ENCODE results near the gene HLA-DOB.

HLA-DOB gene

DNA sequence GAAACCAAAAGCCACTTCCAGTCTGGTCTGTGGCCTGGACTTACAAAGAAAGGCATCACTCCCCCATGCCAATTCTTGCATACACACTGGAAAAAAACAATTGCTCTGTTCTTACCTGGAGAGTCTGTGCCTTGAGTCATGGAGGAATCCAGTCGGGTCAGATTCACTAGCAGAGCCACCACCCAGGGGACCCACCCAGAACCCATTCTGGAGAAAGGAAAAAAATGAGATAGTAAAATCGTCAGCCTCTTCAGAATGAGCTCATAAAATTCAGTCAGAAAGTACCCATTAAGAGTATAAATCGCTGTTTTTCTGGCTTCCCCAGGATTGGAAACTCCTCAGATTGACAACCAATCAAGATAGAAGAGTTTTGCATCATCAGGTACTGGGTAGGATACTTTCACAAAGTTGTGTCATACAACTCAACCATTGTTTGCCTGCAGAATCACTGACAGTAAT lies at the start of gene HLA-DOB:
HLA-DOB (minus strand) TSS at position 257 of the 459 bp plus-strand sequence; CDS start at position 206, 51 bp downstream.
- TF ChIP-seq, protein P1, sequence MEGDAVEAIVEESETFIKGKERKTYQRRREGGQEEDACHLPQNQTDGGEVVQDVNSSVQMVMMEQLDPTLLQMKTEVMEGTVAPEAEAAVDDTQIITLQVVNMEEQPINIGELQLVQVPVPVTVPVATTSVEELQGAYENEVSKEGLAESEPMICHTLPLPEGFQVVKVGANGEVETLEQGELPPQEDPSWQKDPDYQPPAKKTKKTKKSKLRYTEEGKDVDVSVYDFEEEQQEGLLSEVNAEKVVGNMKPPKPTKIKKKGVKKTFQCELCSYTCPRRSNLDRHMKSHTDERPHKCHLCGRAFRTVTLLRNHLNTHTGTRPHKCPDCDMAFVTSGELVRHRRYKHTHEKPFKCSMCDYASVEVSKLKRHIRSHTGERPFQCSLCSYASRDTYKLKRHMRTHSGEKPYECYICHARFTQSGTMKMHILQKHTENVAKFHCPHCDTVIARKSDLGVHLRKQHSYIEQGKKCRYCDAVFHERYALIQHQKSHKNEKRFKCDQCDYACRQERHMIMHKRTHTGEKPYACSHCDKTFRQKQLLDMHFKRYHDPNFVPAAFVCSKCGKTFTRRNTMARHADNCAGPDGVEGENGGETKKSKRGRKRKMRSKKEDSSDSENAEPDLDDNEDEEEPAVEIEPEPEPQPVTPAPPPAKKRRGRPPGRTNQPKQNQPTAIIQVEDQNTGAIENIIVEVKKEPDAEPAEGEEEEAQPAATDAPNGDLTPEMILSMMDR (conservative IDR thresholded peaks at IDR 0.05; ENCODE audit: low read depth, low read length) = no peak
- peak; percentile 64 for DNase-seq (ENCODE audit: low read depth)
- H3K4me3 ChIP-seq (ENCODE audit: low read depth, low read length) = no peak within 1 kb of the TSS

DNA sequence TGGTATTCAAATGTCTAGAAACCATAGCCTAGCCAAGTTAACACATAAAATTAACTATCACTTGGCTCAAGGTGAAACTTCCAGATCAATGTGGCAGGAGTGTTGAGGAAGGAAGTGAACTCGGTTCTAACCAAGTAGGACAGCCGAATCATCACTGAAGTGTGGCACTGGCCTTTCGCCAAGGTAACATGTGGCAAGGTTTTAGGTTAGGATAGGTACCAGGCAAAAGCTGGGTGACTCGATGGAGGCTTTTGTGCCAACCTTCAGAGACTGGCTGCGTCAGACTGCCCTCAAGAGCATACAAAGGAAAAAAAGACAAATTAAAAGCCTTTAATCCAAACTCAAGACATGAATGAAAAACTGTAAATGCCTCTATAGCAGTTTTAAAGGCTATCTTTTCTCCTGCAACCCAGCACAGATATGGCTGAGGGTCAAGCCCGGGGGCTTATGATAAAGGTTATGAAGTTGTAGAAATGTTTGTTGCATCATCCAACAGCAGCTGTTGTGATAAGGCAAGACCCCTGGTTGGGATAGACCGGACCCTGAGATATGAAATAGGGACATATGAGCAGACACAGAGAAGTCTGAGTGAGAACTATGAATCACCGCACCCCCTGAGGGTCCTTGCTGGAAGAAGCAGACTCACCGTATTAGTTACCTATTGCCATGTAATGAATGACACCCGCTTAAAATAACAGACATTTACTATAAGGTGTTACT lies 49.1 kb upstream of the HLA-DOB start:
- no peak for DNase-seq (ENCODE audit: low read depth)
- TF ChIP-seq, protein P1 (conservative IDR thresholded peaks at IDR 0.05; ENCODE audit: low read depth, low read length) = no peak
- no peak overlapping the region for H3K4me3 ChIP-seq (ENCODE audit: low read depth, low read length)

DNA sequence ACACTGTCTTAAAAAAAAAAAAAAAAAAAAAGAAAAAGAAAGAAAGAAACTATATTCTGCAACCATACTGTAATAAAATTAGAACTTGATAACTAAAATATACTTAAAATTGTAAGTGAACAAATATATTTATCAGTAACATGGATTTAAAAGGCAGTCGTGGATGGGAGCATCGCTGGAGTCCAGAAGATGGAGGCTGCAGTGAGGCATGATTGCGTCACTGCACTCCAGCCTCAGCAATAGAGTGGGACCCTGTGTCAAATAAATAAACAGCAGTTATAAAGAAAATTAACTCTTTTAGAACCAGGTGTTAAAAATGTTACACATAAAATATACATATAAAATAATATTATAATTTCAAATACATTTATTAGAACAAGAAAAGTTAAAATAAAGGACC lies 45.9 kb upstream of the HLA-DOB start:
- no peak for DNase-seq (ENCODE audit: low read depth)
- TF ChIP-seq, protein P1 (conservative IDR thresholded peaks at IDR 0.05; ENCODE audit: low read depth, low read length) = no peak
- no peak overlapping the region for H3K4me3 ChIP-seq (ENCODE audit: low read depth, low read length)

DNA sequence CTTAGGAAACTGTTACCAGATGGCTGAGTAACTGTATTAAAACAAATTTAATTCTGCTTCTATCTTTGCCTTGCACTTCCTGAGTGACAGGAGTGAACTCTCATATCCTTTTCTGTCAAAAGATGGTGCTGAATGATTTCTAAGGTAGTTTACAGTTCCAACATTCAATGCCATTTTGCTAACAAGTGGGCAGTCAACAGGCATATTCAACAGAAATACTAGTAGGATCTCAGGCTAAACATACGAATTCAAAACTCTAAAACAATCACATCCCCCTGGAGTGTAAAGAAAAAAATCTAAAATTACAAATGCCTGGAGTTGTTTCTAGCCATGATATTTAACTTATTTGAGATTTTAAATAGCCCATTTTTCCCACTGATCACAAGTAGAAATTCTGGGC lies 43.9 kb upstream of the HLA-DOB start:
- DNase-seq (ENCODE audit: low read depth) = no peak
- TF ChIP-seq, protein P1 (conservative IDR thresholded peaks at IDR 0.05; ENCODE audit: low read depth, low read length) = no peak

DNA sequence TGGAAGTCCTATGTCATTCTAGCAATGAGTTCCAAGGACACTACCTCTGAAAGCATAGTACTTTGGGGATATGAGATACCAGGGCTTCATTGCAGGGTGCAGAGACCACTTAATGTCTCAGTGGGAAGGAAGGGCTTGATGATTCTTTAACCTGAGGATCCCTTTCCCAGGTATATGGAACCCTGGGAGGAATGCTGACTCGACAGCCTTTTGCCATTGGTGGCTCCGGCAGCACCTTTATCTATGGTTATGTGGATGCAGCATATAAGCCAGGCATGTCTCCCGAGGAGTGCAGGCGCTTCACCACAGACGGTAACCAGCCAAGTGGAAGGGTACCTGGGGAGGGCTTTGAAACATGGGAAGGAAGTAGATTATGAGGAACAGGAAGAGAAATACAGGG lies 41.4 kb upstream of the HLA-DOB start:
- H3K4me3 ChIP-seq (ENCODE audit: low read depth, low read length) = no peak overlapping the region
- no peak for DNase-seq (ENCODE audit: low read depth)
- TF ChIP-seq, protein P1 (conservative IDR thresholded peaks at IDR 0.05; ENCODE audit: low read depth, low read length) = no peak

More for the DNA sequence above, 43.9 kb upstream of the HLA-DOB start:
- H3K4me3 ChIP-seq (ENCODE audit: low read depth, low read length) = no peak overlapping the region

DNA sequence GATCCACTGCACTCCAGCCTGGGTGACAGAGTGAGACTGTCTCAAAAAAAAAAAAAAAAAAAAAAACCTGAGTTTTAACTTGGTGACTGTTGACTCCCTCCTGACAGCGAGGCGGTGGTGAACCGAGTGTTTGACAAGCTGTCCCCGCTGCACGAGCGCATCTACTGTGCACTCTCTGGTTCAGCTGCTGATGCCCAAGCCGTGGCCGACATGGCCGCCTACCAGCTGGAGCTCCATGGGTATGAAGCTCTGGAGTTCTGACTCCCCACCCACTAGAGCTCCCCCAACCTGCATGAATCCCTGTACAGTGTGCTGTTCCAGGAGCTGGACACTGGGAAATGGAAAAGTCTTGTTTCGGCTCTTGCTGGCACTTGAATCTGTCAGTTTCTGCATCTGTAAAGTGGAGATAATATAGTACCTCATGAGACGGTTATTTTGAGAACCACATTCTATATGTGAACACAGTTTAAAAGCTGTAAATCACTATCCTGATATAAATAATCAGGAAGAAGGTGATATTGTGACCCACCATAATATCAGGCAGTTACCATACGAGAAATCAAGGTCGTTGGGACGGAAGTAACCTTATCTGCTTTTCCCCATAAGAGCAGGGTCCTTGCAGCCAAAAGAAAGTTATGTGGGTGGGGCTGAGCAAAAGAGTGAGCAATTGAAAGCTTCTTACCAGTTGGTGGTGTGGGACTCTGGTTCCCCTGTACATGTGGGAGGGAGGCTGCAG lies 40.5 kb upstream of the HLA-DOB start:
- H3K4me3 ChIP-seq (ENCODE audit: low read depth, low read length) = no peak overlapping the region
- DNase-seq (ENCODE audit: low read depth) = no peak
- TF ChIP-seq, protein P1 (conservative IDR thresholded peaks at IDR 0.05; ENCODE audit: low read depth, low read length) = no peak

All from choroid plexus epithelial cell (primary cell).